ENCODE data around the gene OS9.
"Not testable (repeated sequence)": the region's sequence is repeated elsewhere in the genome, so short reads cannot be mapped to it uniquely, and the experiment has no call there.

Gene OS9

GRCh38 chr12:57712701-57713100 is 18.8 kb downstream of the OS9 start:
- no peak overlapping the region for H3K27ac ChIP-seq
- no peak for TF ChIP-seq CTCF (conservative IDR thresholded peaks at IDR 0.05; ENCODE audit: low read depth)
- DNase-seq (ENCODE audit: low spot score) = no peak
- ChIA-PET POLR2A (ENCODE audit: low non-redundant PET) (no interaction called here), CTCF (interaction anchor here (0.5 to 1.6 kb wide), 2 partner anchors 13 to 249 kb away, joined by 4 to 10 read pairs; no protein-coding TSS in a partner anchor)

GRCh38 chr12:57713209-57713608 is 19.3 kb downstream of the OS9 start:
- ChIA-PET CTCF (interaction anchor here (0.5 to 1.6 kb wide), 4 partner anchors 13 to 249 kb away, joined by 4 to 10 read pairs (median 4); partner anchors contain the start of gene OS9), POLR2A (ENCODE audit: low non-redundant PET) (no interaction called here)
- no peak overlapping the region for H3K27ac ChIP-seq
- DNase-seq (ENCODE audit: low spot score) = no peak
- TF ChIP-seq CTCF (conservative IDR thresholded peaks at IDR 0.05; ENCODE audit: low read depth) = no peak

GRCh38 chr12:57715036-57715748 is 21.3 kb downstream of the OS9 start:
- CTCF ChIA-PET; POLR2A ChIA-PET (ENCODE audit: low non-redundant PET); DNase-seq (ENCODE audit: low spot score); H3K27ac ChIP-seq: not testable (repeated sequence)

- no peak for TF ChIP-seq CTCF (conservative IDR thresholded peaks at IDR 0.05; ENCODE audit: low read depth)
- POLR2A ChIA-PET (ENCODE audit: low non-redundant PET) = no interaction called here
- CTCF ChIA-PET = interaction anchor here (0.7 kb wide), 1 partner anchor 11 kb away, joined by 3 read pairs; no protein-coding TSS in a partner anchor
- H3K27ac ChIP-seq = no peak overlapping the region
- DNase-seq (ENCODE audit: low spot score) = no peak
Measured at GRCh38 chr12:57715786-57716185, 21.9 kb downstream of the OS9 start.

GRCh38 chr12:57716305-57716704 is 22.4 kb downstream of the OS9 start:
- DNase-seq (ENCODE audit: low spot score) = no peak
- no peak overlapping the region for H3K27ac ChIP-seq
- ChIA-PET CTCF (interaction anchor here (0.7 to 0.9 kb wide), 2 partner anchors 11 to 257 kb away, joined by 3 read pairs; partner anchors contain the start of gene GLI1), POLR2A (ENCODE audit: low non-redundant PET) (no interaction called here)
- TF ChIP-seq CTCF (conservative IDR thresholded peaks at IDR 0.05; ENCODE audit: low read depth) = no peak

- ChIA-PET POLR2A (ENCODE audit: low non-redundant PET) (no interaction called here), CTCF (interaction anchor here (0.9 kb wide), 1 partner anchor 258 kb away, joined by 3 read pairs; the partner anchor contains the start of gene GLI1)
- TF ChIP-seq CTCF (conservative IDR thresholded peaks at IDR 0.05; ENCODE audit: low read depth) = no peak
- no peak for DNase-seq (ENCODE audit: low spot score)
- no peak overlapping the region for H3K27ac ChIP-seq
Measured at GRCh38 chr12:57717131-57717530, 23.2 kb downstream of the OS9 start.

Data from RWPE1 (cell line).